Kidney (tissue), 14 donors: ENCODE data around the gene PPFIA1. TPM values are rescaled to one million over a fixed set of nuclear protein-coding genes. Genes with fewer than 3 reads are reported as not detected.

Experiments
- DNase-seq, 5 donors: peaks; one replicate each; pipeline ENCODE4 v3.0.0-alpha.2; 2013 to 2020
- FAIRE-seq: peaks from 2 replicates; lab custom pipeline; 2012; peaks lifted over from hg19 to GRCh38; lab: Jason Lieb, UNC
- H3K27ac ChIP-seq, 2 donors: one replicate each; pipeline ENCODE4 v1.7.0; 2013; ENCODE audit warnings: low read depth in 2 of 2, low read length in 2 of 2, inconsistent platforms in 1 of 2
- H3K27me3 ChIP-seq: one replicate; pipeline ENCODE4 v1.7.1; 2013; ENCODE audit warnings: low read length, inconsistent platforms; ENCODE audit not compliant: control insufficient read depth, insufficient read depth
- H3K36me3 ChIP-seq, 3 donors: one replicate each; pipeline versions ENCODE4 v1.7.0 to v1.7.1; 2013; ENCODE audit warnings: low read length in 3 of 3, control low read depth in 1 of 3, inconsistent platforms in 1 of 3; ENCODE audit not compliant: insufficient read depth in 3 of 3, control insufficient read depth in 2 of 3
- H3K4me1 ChIP-seq, 3 donors: one replicate each; pipeline versions ENCODE4 v1.7.0 to v1.7.1; 2013; ENCODE audit warnings: low read length in 3 of 3, inconsistent platforms in 1 of 3, low read depth in 1 of 3; ENCODE audit not compliant: control insufficient read depth in 2 of 3, insufficient read depth in 2 of 3
- H3K4me3 ChIP-seq, 3 donors: one replicate each; pipeline versions ENCODE4 v1.7.0 to v1.8.1; 2013; ENCODE audit warnings: low read length in 3 of 3, control low read depth in 1 of 3, inconsistent platforms in 1 of 3
- H3K9ac ChIP-seq, 3 donors: one replicate each; pipeline versions ENCODE4 v1.7.0 to v1.7.1; 2013; ENCODE audit warnings: low read length in 3 of 3, control low read depth in 1 of 3, inconsistent platforms in 1 of 3
- H3K9me3 ChIP-seq, 3 donors: one replicate each; pipeline versions ENCODE4 v1.7.0 to v1.7.1; 2013; ENCODE audit warnings: low read length in 3 of 3, control low read depth in 1 of 3, inconsistent platforms in 1 of 3; ENCODE audit not compliant: control insufficient read depth in 2 of 3, insufficient read depth in 1 of 3
- intact Hi-C: fragments of 100-400 bp; cut with DNase I; formaldehyde crosslinking; loops from one replicate; pipeline ENCODE4 v1.11.1; 2022
- polyA plus RNA-seq: library from polyadenylated mRNA; stranded (reverse); fragments of 350-450 nt; fragmentation: Illumina TruSeq; extraction: RNeasy Lipid Tissue Mini Kit (QIAGEN cat#74804); gene quantifications from one replicate; pipeline ENCODE4 v1.2.3, GENCODE V29; 2014; ENCODE audit warnings: low read depth, low replicate concordance; ENCODE audit not compliant: insufficient read depth
- total RNA-seq: library from RNA; stranded (reverse); fragmentation: NEBNext Ultra II Directional; extraction: Animal tissue kit (Norgen Biotek cat#: 25700); gene quantifications from one replicate; pipeline ENCODE4 v1.2.1, GENCODE V29; 2021
- TF ChIP-seq, protein P1 (sequence below): IDR thresholded peaks from 3 replicates; pipeline ENCODE4 v1.5.1; 2012; ENCODE audit warnings: mild to moderate bottlenecking, moderate library complexity, borderline replicate concordance; ENCODE audit not compliant: insufficient read depth; ENCODE audit errors: extremely low read depth
- donor health status: control.
- donor health status: control.
- donor health status: control.
- donor health status: control.
- donor health status: control.
- donor health status: DM: yes; HTN: yes; CAD: no.
- donor health status: Normal renal cell carcinoma (clear cell type).

Gene PPFIA1
- total and polyA plus RNA-seq, 2 donors from 2014 or later: 19.1 to 53.0 TPM

DNA sequence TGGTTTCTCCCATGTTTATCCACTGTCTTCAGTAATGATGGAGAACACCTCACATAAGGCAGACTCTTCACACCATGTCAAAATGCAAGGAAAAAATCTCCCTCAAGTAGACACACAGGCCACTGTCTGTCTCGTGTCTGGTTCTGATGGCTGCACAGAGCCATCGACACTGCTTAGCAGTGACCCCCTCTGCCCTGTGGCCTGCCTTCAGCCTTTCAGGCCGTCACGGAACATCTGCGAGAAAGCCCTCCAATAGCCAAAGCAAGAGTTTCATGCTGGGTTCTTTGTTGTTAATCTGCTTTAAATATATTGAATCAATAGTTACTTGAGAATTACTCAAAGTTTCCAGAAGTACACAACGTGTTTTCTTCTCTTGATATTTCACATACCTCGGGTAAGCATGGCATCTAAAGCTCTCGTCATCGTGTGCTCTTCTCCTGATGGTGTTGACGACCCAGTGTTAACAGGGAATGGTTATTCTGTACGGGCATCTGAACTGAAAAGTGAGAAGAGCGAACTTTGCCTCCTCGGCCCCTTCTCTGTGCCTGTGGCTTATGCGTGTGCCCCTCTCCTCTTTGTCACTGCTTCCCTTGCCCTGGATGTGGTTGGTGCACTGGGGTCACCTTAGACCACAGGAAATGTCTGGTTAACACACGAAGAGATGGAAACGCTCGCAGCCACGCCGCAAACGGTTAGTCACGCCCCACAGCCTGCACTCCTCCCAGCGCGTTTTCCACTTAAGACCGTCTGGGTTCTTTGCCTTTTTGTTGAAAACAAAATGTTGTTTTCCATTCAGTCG is 94.5 kb downstream of the PPFIA1 start:
- intact Hi-C loops: no loop called here
- Histone ChIP-seq H3K4me3 (no peak overlapping the region), H3K27ac (no peak overlapping the region), H3K9me3 (no peaks in the 10 kb centered on the region), H3K9ac (no peak overlapping the region), H3K27me3 (no peaks in the 10 kb centered on the region), H3K36me3 (peaks cover 2 to 21% (median 20%) of the 10 kb centered on the region in 3 donors), H3K4me1 (no peaks in the 10 kb centered on the region)
- TF ChIP-seq, protein P1, sequence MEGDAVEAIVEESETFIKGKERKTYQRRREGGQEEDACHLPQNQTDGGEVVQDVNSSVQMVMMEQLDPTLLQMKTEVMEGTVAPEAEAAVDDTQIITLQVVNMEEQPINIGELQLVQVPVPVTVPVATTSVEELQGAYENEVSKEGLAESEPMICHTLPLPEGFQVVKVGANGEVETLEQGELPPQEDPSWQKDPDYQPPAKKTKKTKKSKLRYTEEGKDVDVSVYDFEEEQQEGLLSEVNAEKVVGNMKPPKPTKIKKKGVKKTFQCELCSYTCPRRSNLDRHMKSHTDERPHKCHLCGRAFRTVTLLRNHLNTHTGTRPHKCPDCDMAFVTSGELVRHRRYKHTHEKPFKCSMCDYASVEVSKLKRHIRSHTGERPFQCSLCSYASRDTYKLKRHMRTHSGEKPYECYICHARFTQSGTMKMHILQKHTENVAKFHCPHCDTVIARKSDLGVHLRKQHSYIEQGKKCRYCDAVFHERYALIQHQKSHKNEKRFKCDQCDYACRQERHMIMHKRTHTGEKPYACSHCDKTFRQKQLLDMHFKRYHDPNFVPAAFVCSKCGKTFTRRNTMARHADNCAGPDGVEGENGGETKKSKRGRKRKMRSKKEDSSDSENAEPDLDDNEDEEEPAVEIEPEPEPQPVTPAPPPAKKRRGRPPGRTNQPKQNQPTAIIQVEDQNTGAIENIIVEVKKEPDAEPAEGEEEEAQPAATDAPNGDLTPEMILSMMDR: no peak
- DNase-seq (no peak), FAIRE-seq (no peak)

DNA sequence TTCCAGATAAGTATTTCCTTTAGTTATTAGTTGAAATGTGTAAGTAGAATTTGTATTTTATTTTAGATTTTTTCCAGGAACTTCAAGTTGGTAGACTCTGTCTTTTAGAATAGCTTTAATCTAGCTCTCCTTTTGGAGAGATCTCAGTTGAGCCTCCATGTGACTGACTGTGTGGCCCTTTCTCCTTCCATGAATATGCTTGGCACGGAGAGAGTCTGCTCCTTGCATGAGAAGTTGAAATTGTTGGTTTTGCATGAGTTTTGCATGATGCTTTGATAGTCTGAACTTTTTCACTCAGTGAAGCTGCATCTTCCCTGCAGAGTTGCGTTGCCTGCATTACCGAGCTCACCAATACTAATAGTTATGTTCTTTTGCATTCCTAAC is 95.0 kb downstream of the PPFIA1 start:
- intact Hi-C loops: no loop called here
- Histone ChIP-seq H3K9me3 (no peaks in the 10 kb centered on the region), H3K9ac (no peak overlapping the region), H3K4me1 (no peaks in the 10 kb centered on the region), H3K4me3 (no peak overlapping the region), H3K27me3 (no peaks in the 10 kb centered on the region), H3K36me3 (peaks cover 2 to 20% (median 19%) of the 10 kb centered on the region in 3 donors), H3K27ac (no peak overlapping the region)
- FAIRE-seq (no peak), DNase-seq (no peak)
- TF ChIP-seq, protein P1: no peak

DNA sequence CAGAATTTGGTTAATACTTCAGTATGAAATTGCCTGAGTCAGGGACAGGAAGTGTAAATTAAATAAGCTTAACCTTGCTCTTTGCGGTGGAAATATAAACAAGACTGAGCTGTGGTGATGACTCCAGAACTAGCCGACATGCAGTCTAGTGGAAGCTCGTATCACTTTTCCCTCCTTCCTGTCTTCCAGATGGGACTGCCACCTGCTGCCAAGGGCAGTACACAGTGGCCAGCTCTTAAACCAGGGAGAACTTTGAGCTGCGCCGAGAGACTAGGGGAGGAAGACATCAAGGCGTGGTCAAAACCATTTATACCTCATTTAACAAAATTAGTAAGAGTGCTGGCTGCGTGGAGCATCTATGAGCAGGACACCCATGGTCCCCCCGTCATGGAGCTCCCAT is 96.6 kb downstream of the PPFIA1 start:
- intact Hi-C loops: no loop called here
- no peak for FAIRE-seq
- Histone ChIP-seq H3K27me3 (no peaks in the 10 kb centered on the region), H3K9ac (no peak overlapping the region), H3K9me3 (no peaks in the 10 kb centered on the region), H3K4me1 (no peaks in the 10 kb centered on the region), H3K4me3 (no peak overlapping the region), H3K27ac (no peak overlapping the region), H3K36me3 (peaks cover 2 to 19% (median 11%) of the 10 kb centered on the region in 3 donors)
- TF ChIP-seq, protein P1: no peak
- DNase-seq: no peak
